LNCAP (cell line): ENCODE data around the gene HMCN2.

Experiments used
- CTCF ChIP-seq: fragments of 450-650 bp; IDR thresholded peaks from 2 replicates; pipeline ENCODE4 v1.5.1; 2017; ENCODE audit warnings: mild to moderate bottlenecking

Gene HMCN2

GRCh38 chr9:130235558-130236435 is 29.8 kb upstream of the HMCN2 start:
- peak; percentile 99 for TF ChIP-seq CTCF

GRCh38 chr9:130236436-130236985 is 29.0 kb upstream of the HMCN2 start:
- peak; percentile 48 for TF ChIP-seq CTCF

- TF ChIP-seq CTCF: no peak
These were observed 28.5 kb upstream of the HMCN2 start for GRCh38 chr9:130237076-130237475.

GRCh38 chr9:130237763-130238524 is 27.6 kb upstream of the HMCN2 start:
- no peak for TF ChIP-seq CTCF

- no peak for TF ChIP-seq CTCF
These were observed 26.2 kb upstream of the HMCN2 start for GRCh38 chr9:130239363-130239695.

GRCh38 chr9:130239741-130240241 is 25.8 kb upstream of the HMCN2 start:
- no peak for TF ChIP-seq CTCF

GRCh38 chr9:130240410-130241197 is 25.0 kb upstream of the HMCN2 start:
- no peak for TF ChIP-seq CTCF
